Mucosa of gallbladder (tissue), 1 donor: ENCODE results near the gene PFKFB2. TPM values are rescaled to one million over a fixed set of nuclear protein-coding genes. Genes with fewer than 3 reads are reported as not detected.

Experiments
- DNase-seq: peaks from one replicate; pipeline ENCODE4 v3.0.0-alpha.2; 2020; ENCODE audit warnings: low spot score
- total RNA-seq: library from RNA; stranded (reverse); gene quantifications from one replicate; pipeline ENCODE4 v1.2.1, GENCODE V29; 2021
- donor health status: DM: no; HTN: no; CAD: no.

Gene PFKFB2
- total RNA-seq, 1 donor from 2014 or later = 17.9 TPM

GRCh38 chr1:207088701-207089626, 35.9 kb downstream of the PFKFB2 start, which contains the start of gene C4BPB:
C4BPB (plus strand) TSS chr1:207088860; CDS start chr1:207089532, 672 bp downstream.
- DNase-seq = peak; percentile 74

- DNase-seq = no peak
Observed at GRCh38 chr1:207089627-207090355, 36.7 kb downstream of the PFKFB2 start.

GRCh38 chr1:207091200-207091908, 38.3 kb downstream of the PFKFB2 start:
- DNase-seq = no peak

- no peak for DNase-seq
Observed at GRCh38 chr1:207093944-207094343, 40.9 kb downstream of the PFKFB2 start.

- no peak for DNase-seq
Observed at GRCh38 chr1:207097871-207098324, 44.8 kb downstream of the PFKFB2 start.

DNA sequence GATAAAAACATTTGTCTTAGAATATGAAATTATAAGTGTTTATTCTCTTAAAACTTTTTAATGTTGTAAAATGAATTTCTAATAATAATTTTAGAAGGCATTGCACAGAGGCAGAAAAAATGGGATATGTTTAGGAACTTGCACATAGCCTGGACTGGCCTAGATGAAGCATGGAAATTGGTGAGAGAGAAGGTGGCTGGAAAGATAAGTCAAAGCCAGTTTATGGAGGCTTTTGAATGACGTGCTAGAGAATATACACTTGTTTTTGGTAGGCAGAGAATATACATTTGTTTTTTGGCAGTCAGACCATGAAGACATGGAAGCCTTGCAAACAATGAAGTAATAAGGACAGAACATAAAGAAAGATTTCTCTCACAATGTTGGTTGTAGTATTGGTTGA, 48.6 kb downstream of the PFKFB2 start:
- DNase-seq = no peak

- DNase-seq = no peak
Observed at GRCh38 chr1:207102146-207102545, 49.1 kb downstream of the PFKFB2 start.

DNA sequence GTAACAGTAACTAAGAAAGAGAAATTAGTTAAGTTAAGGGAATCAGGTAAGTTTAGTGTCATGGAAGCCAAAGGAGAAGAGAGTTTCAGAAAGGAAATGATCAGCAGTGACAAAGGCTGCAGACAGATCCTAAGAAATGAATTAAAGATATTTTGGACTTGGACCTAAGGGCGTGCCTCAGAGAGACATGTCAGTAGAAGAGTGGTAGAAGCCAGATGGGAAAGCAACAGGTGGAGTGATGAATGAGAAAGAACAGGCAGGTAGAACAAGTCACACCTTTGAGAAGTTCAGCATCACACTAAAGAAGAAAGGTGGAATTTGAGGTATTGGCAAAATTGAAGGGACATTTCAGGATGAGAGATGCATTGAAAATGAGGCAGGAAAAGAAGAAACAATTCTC, 49.6 kb downstream of the PFKFB2 start:
- DNase-seq = no peak

DNA sequence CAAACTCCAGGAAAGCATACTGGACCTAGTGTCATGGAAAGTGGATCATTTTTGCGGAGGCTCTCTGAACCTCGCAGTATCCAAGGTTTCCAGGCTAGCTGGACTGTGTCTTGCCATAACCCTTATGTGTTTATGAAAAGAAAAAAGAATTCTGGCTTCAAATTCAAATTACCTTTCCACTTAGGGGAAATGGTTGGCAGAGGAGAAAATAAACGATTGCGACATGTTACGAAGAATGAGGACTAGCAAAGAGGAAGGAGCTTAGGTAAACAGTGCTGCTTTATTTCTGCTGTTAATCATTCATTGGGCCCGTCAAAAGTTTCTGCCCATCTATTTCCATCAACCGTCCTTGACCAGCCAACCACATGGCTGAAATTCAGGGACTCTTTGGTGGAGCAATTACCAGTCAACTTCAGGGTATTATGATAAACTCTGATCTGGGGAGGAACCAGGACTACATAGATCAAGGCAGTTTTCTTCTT, 50.9 kb downstream of the PFKFB2 start, which contains the start of gene C4BPA:
Gene C4BPA (plus strand): TSS at position 342 of the 482 bp plus-strand sequence. CDS start 8,793 bp downstream, outside the sequence.
- peak; percentile 32 for DNase-seq

GRCh38 chr1:207109004-207109403, 55.9 kb downstream of the PFKFB2 start:
- DNase-seq = no peak

DNA sequence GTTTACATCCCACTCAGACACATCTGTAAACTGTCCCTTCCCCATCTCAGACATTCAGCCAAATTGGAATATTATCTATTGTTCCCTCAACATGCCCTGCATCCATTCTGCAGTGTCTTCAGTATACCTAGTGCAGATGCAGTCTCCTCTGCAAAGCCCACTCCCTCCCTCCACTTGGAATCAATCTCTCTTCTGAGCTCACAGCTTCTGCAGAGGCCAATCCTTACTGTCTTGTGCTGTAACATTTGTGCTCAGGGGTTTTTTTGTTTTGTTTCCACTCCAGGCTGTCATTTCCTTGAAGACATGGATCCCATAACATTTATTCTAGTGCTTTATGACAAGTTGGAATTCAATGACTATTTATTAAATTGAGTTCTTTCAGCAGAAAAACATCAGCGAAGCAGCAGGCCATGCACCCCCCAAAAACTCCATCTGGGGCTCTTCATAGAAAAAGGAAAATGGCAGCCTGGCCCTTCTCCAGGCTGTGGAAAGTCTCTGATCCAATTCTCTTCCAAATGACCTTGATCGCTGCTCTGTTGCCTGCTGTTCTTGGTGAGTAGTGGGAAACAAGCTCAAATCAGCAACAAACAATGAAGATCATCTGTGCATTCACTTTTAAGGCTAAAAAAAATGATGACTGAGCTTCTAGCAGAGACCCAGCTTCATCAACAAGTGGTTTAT, 59.7 kb downstream of the PFKFB2 start:
- DNase-seq = no peak

DNA sequence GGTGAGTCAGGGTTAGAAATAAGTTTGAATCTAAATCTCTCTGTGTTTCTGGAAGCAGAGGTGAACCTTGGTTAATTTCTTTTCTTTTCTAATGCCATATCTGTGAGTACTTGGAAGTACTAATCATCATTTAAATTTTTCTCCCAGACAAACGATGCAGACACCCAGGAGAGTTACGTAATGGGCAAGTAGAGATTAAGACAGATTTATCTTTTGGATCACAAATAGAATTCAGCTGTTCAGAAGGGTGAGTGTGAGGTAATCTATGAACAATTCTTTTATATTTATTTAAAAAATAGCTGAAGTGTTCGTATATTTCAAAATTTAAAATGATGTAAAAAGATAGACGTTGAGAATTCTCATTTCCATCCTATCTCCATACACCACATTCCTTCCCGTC, 62.2 kb downstream of the PFKFB2 start:
- DNase-seq = no peak

- DNase-seq = no peak
Observed at GRCh38 chr1:207124389-207124788, 71.3 kb downstream of the PFKFB2 start.

- DNase-seq = no peak
Observed at GRCh38 chr1:207128336-207128921, 75.4 kb downstream of the PFKFB2 start.

DNA sequence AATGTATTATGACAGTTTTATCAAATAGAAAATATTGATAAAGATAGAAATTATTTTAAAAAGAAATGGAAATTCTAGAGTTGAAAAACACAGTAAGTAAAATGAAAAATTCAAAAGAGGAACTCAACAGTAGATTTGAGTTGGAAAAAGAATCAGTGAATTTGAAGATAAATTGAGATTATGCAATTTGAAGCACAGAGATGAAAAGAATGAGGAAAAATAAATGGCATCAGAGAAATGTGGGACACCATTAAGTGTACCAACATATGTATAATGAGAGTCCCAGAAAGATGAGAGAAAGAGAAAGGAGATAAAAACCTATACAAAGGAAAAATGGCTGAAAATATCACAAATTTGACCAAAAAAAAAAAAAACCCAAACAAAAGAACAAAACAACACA, 76.0 kb downstream of the PFKFB2 start:
- DNase-seq = no peak

Other genes starting within 250 kb of the PFKFB2 start
- gene IL20, start 187.7 kb upstream of the PFKFB2 start, total RNA-seq = not detected
- not detected for gene IL24, start 155.8 kb upstream of the PFKFB2 start, total RNA-seq
- gene FCMR, start 131.3 kb upstream of the PFKFB2 start, total RNA-seq = 8.0 TPM
- gene PIGR, start 106.8 kb upstream of the PFKFB2 start, total RNA-seq = 2,875 TPM
- gene FCAMR, start 82.8 kb upstream of the PFKFB2 start, total RNA-seq = 0.46 TPM
- 45.1 TPM for gene C1orf116, start 20.5 kb upstream of the PFKFB2 start, total RNA-seq
- 4.5 TPM for gene YOD1, start 2.1 kb upstream of the PFKFB2 start, total RNA-seq
- gene C4BPB, start 35.6 kb downstream of the PFKFB2 start, total RNA-seq = 4.1 TPM
- gene C4BPA, start 51.0 kb downstream of the PFKFB2 start, total RNA-seq = 2.3 TPM